GM12892 (cell line): ENCODE results near the gene USP36.

Experiments used
- POLR2A ChIP-seq: IDR thresholded peaks from 2 replicates; pipeline ENCODE4 v1.6.1; 2011; ENCODE audit warnings: low read depth, low read length, control low read depth
- POLR2AphosphoS5 ChIP-seq: IDR thresholded peaks from 2 replicates; pipeline ENCODE4 v1.6.1; 2011; ENCODE audit warnings: low read depth, low read length, control low read depth

GRCh38 chr17:78748048-78748729 is 92.4 kb downstream of the USP36 start:
- TF ChIP-seq POLR2A (no peak), POLR2AphosphoS5 (no peak)
